Chondrocyte (in vitro differentiated cells): ENCODE results near the gene NDUFA1. TPM values are rescaled to one million over a fixed set of nuclear protein-coding genes. Genes with fewer than 3 reads are reported as not detected.

Source experiments
- DNase-seq: peaks from one replicate; pipeline ENCODE4 v3.0.0; 2021; ENCODE audit warnings: mixed read lengths, low spot score
- H3K27ac Mint-ChIP-seq: one replicate; pipeline ENCODE4 v1.8.0; 2021; ENCODE audit warnings: mild to moderate bottlenecking, moderate library complexity, mixed read lengths; ENCODE audit not compliant: unreplicated experiment
- H3K27me3 Mint-ChIP-seq: 2 replicates; pipeline ENCODE4 v1.8.0; 2021; ENCODE audit warnings: low read depth, mixed read lengths
- H3K36me3 Mint-ChIP-seq: 2 replicates; pipeline ENCODE4 v1.8.0; 2021; ENCODE audit warnings: low read depth, mixed read lengths
- H3K4me1 Mint-ChIP-seq: 2 replicates; pipeline ENCODE4 v1.8.0; 2021; ENCODE audit warnings: low read depth, mild to moderate bottlenecking, mixed read lengths
- H3K4me3 Mint-ChIP-seq: one replicate; pipeline ENCODE4 v1.8.0; 2021; ENCODE audit warnings: mild to moderate bottlenecking, moderate library complexity, mixed read lengths; ENCODE audit not compliant: unreplicated experiment
- H3K9me3 Mint-ChIP-seq: 2 replicates; pipeline ENCODE4 v1.8.0; 2021; ENCODE audit warnings: low read depth, mixed read lengths
- total RNA-seq: library from RNA; stranded (reverse); gene quantifications from 3 replicates; pipeline ENCODE4 v1.2.1, GENCODE V29; 2021
- TF ChIP-seq, protein P1 (sequence below): fragments of 200-600 bp; sonication (generic); IDR thresholded peaks from 2 replicates; pipeline ENCODE4 v1.5.0; 2021; ENCODE audit warnings: antibody characterized with exemption, mild to moderate bottlenecking, moderate library complexity

NDUFA1 gene
- total RNA-seq, 1 donor from 2014 or later = 77.5 TPM

GRCh38 chrX:119895843-119896326 is 24.3 kb downstream of the NDUFA1 start, which contains the start of gene AKAP14:
AKAP14 (plus strand) TSS chrX:119895893; CDS start chrX:119903224, 7,331 bp downstream.
- H3K9me3 Mint-ChIP-seq = peaks cover 3% of the 10 kb centered on the region
- TF ChIP-seq, protein P1, sequence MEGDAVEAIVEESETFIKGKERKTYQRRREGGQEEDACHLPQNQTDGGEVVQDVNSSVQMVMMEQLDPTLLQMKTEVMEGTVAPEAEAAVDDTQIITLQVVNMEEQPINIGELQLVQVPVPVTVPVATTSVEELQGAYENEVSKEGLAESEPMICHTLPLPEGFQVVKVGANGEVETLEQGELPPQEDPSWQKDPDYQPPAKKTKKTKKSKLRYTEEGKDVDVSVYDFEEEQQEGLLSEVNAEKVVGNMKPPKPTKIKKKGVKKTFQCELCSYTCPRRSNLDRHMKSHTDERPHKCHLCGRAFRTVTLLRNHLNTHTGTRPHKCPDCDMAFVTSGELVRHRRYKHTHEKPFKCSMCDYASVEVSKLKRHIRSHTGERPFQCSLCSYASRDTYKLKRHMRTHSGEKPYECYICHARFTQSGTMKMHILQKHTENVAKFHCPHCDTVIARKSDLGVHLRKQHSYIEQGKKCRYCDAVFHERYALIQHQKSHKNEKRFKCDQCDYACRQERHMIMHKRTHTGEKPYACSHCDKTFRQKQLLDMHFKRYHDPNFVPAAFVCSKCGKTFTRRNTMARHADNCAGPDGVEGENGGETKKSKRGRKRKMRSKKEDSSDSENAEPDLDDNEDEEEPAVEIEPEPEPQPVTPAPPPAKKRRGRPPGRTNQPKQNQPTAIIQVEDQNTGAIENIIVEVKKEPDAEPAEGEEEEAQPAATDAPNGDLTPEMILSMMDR = no peak
- peak; percentile 17 for DNase-seq
- H3K4me1 Mint-ChIP-seq = no peaks in the 10 kb centered on the region
- no peak within 1 kb of the TSS for H3K27ac Mint-ChIP-seq
- no peak within 1 kb of the TSS for H3K4me3 Mint-ChIP-seq
- no peaks in the 10 kb centered on the region for H3K36me3 Mint-ChIP-seq
- no peaks in the 10 kb centered on the region for H3K27me3 Mint-ChIP-seq

- H3K9me3 Mint-ChIP-seq = peaks cover 10% of the 10 kb centered on the region
Observed at GRCh38 chrX:119899125-119899524, 27.5 kb downstream of the NDUFA1 start.

DNA sequence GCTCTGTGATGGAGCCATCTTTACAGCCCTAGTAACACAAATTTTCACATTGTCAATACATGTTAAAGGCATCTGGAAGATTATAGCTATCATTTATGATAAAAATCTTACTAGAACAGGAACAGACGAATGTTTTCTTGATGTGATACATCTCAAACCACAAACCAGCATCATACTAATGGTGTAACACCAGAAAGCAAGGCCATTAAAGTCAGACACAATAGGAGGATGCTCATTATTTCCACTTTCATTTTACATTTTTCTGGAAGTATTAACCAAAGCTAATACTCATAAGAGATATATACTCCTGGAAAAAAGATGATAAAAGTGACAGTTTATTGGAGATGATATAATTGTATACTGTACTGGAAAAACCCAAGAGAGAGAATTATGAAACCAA is 29.3 kb downstream of the NDUFA1 start:
- Mint-ChIP-seq H3K4me3 (no peak overlapping the region), H3K9me3 (peaks cover 10% of the 10 kb centered on the region), H3K27me3 (no peaks in the 10 kb centered on the region), H3K36me3 (no peaks in the 10 kb centered on the region), H3K4me1 (no peaks in the 10 kb centered on the region), H3K27ac (no peak overlapping the region)
- DNase-seq = no peak
- TF ChIP-seq, protein P1 = no peak

More at GRCh38 chrX:119899125-119899524, 27.5 kb downstream of the NDUFA1 start:
- no peak overlapping the region for H3K4me3 Mint-ChIP-seq
- H3K36me3 Mint-ChIP-seq = no peaks in the 10 kb centered on the region
- no peak overlapping the region for H3K27ac Mint-ChIP-seq
- peak; percentile 18 for DNase-seq
- TF ChIP-seq, protein P1 = no peak
- no peaks in the 10 kb centered on the region for H3K27me3 Mint-ChIP-seq
- no peaks in the 10 kb centered on the region for H3K4me1 Mint-ChIP-seq

GRCh38 chrX:119916310-119916709 is 44.7 kb downstream of the NDUFA1 start:
- DNase-seq = peak; percentile 54
- no peaks in the 10 kb centered on the region for H3K27me3 Mint-ChIP-seq
- H3K4me3 Mint-ChIP-seq = no peak overlapping the region
- peaks cover 6% of the 10 kb centered on the region for H3K9me3 Mint-ChIP-seq
- H3K4me1 Mint-ChIP-seq = no peaks in the 10 kb centered on the region
- TF ChIP-seq, protein P1 = no peak
- H3K27ac Mint-ChIP-seq = no peak overlapping the region
- no peaks in the 10 kb centered on the region for H3K36me3 Mint-ChIP-seq

GRCh38 chrX:119917877-119918276 is 46.2 kb downstream of the NDUFA1 start:
- no peaks in the 10 kb centered on the region for H3K27me3 Mint-ChIP-seq
- TF ChIP-seq, protein P1 = no peak
- DNase-seq = peak; percentile 15
- no peak overlapping the region for H3K27ac Mint-ChIP-seq
- H3K4me3 Mint-ChIP-seq = no peak overlapping the region
- no peaks in the 10 kb centered on the region for H3K36me3 Mint-ChIP-seq
- peaks cover 4% of the 10 kb centered on the region for H3K9me3 Mint-ChIP-seq
- H3K4me1 Mint-ChIP-seq = no peaks in the 10 kb centered on the region
